Stimulated activated CD8-positive, alpha-beta memory T cell treated with anti-CD3 and anti-CD28 coated beads, Interleukin-7, amount 100 ng/mL, for 24 hours (primary cell): ENCODE data around the gene TXNDC11.
"Not testable (repeated sequence)": the region's sequence is repeated elsewhere in the genome, so short reads cannot be mapped to it uniquely, and the experiment has no call there.

Experiments
- DNase-seq: peaks from one replicate; pipeline ENCODE4 v3.0.0-alpha.2; 2020; ENCODE audit warnings: low read depth

TXNDC11 gene

GRCh38 chr16:11742536-11743307 is at the start of gene TXNDC11:
Gene TXNDC11 (minus strand): TSS chr16:11742857. CDS start chr16:11742730, 127 bp downstream.
- peak; percentile 99 for DNase-seq

DNA sequence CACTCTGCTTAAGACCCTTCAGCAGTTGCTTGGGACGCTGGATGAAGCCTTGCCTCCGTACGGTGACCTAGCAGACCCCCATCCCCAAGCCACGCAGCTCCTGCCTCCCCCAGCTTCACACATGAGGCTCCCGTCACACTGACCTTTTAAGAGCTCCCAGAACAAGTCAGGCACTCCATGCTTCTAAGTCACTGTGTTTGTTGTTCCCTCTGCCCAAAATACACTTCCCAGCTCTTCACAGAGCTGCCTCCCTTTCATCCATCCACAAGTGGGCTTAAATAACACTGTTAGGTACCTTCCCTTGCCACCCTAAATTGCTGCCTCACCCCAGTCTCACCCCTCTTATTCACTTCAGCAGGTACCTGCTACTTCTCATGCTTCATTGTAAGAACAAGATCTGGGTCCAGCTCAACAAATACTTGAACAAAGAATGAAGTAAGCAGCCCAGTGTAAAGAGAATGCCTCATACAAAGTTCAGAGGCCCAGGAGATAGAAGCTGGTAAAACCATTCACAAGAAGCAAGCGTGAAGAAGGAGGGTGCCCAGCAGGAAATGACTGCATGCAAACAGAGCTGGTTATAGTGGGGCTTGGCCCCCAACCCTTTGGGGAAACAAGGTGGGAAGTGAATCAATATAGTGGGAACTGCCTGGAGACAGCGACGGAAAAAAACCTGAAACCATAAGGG is 48.6 kb upstream of the TXNDC11 start:
- DNase-seq, result no peak

DNA sequence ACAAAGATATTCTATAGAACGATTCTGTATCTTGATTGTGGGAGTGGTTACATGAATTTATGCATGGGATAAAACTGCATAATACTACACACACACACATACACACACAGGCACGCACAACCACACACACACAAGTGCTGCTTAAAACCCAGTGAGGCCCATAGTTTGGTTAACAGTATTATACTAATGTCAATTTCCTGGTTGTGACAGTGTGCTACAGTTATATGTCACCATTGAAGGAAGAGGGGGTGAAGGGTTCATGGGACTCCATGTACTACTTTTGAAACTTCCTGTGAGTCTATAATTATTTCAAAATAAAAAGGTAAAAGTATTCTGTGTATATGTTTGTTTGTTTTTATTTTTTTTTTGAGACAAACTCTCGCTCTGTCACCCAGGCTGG is 46.3 kb upstream of the TXNDC11 start:
- DNase-seq, result no peak

- not testable (repeated sequence) for DNase-seq
Observed at GRCh38 chr16:11784980-11785599, 42.4 kb upstream of the TXNDC11 start.

- not testable (repeated sequence) for DNase-seq
Observed at GRCh38 chr16:11784381-11784780, 41.7 kb upstream of the TXNDC11 start.

- DNase-seq, result no peak
Observed at GRCh38 chr16:11784038-11784369, 41.3 kb upstream of the TXNDC11 start.

DNA sequence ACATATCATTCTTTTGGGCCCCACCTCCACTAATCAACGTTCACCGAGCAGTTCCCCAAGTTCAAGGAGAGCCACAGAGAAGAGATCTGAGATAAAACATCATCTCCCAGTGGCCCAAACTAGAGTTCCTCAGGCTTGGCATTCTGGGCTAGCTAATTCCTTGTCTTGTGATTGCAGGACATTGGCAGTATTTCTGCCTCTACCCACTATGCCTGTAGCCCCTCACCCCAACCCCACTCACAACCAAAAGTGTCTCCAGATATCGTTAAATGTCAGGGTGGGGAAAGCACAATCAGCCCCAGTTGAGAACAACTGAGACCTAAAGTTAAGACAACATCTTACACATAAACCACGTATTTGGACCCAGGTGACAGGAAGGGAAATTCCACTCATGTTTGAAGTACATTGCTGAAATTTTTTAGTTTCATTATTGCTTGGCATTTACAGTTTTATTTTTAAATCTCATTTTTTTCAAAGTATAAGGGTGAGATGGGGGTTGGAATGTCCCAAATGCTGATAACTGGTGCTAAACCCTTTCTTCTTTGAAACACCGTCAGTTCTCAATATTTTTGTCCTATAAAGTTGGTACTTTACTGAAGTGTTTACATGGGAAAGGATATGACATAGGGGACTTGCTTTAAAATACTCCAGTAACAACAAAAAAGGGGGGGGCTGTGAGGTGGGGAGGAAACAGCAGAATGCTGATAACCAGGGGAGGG is 40.8 kb upstream of the TXNDC11 start:
- no peak for DNase-seq

DNA sequence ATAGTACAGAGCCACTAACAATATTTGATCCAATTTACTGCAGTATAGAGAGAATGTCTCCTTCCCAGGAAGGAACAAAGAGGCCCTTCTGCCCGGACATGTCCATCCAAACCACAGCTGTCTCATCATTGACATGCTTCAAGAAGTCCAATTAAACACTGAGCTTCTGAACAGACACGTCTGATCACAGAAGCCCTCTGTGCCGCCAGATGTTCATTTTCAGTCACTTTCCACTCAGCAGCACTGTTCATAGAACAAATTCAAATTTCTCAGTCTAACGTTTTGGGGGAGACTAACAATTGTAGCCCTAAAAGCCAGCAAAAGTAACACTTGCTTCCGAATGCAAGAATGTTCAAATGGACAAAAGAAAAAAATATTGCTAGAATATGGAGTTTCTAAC is 39.1 kb upstream of the TXNDC11 start:
- DNase-seq, result no peak

GRCh38 chr16:11780991-11781680 is 38.5 kb upstream of the TXNDC11 start:
- DNase-seq, result no peak

DNA sequence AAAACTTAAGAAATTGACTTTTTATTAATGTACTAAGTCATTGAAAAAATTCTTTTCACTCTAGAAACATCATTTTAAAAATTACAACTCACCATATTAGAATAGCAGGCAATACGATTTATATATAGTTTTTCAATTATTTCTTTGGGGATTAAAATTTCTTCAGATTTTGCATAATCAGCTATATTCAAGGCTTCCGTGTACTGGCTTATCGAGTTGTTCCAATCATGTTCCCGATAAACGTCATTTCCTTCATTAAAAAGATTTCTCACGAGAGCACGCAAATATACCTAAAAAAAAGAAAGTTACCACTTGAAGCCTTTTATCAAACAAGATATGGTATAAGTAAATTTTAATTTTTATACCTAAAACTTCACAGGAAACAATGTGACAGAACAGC is 36.4 kb upstream of the TXNDC11 start:
- no peak for DNase-seq

GRCh38 chr16:11774065-11774626 is 31.5 kb upstream of the TXNDC11 start:
- no peak for DNase-seq

DNA sequence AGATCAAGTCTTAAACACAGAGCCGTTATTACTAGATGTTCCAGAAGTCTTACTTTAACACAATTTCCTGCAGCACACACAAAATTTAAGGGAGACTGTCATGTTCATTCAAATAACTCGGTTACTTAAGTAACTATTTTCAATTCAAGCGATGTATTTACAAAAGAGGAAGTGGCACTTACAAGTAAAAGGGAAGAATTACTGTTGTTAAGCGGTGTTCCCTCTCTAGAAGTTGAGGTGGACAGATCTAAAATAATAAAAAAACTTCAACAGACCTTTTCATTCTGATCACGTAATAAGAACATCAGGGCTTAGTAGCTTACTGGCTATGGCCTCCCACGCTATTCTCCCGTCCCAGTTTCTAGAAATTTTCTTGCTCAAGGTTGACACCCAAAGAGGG is 26.2 kb upstream of the TXNDC11 start:
- no peak for DNase-seq

- DNase-seq, result no peak
Observed at GRCh38 chr16:11762431-11762830, 19.8 kb upstream of the TXNDC11 start.

- DNase-seq, result no peak
Observed at GRCh38 chr16:11759997-11760396, 17.3 kb upstream of the TXNDC11 start.

DNA sequence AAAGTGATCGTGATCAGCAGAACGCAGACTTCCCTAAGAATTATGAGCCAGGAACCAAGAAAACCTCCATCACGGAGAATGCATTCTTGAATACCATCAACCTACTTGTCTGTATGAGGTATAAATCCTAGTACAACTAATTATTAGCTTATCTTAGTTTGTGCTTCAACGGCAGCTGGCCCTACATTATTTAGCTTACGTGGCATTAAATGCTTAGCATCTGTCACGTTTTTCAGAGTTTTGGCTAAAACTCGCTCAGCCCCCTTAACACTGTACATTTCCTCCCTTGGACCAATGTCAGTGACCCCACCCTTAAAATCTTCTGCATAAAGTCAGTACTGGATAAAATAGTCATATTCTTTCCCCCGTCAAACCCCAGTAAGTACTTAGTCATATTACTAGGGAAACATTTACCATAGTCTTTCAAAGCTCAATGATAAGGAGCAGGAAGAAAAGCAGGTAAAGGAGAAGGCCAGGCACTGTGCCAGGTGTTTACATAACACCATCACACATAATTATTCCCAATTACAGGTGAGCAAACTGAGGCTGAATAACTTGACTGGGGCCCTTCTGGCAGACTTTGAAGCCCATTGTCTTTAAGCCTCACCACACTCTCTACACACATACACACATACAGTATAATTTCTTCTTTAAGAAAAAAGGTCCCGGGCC is 16.6 kb upstream of the TXNDC11 start:
- DNase-seq, result no peak

GRCh38 chr16:11757671-11758545 is 15.3 kb upstream of the TXNDC11 start:
- no peak for DNase-seq

DNA sequence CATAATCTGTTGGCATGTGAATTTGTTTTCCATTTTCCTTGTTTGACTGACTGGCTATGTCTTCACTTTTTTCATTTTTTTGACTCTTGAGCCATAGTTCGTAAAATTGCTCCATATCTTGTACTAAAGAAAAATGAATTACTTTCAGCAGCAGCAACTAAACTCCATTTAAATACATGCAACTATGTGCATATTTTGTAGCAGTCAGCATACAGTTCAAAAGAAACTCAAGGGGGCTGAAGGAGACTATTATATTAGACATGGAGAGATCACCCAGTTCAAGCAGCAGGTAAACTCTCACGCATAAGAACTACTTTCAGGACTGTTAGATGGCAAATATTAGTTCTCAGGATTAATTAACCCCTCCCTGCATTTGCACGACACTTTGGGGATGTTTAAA is 13.6 kb upstream of the TXNDC11 start:
- no peak for DNase-seq

- DNase-seq, result no peak
Observed at GRCh38 chr16:11755022-11755760, 12.5 kb upstream of the TXNDC11 start.

DNA sequence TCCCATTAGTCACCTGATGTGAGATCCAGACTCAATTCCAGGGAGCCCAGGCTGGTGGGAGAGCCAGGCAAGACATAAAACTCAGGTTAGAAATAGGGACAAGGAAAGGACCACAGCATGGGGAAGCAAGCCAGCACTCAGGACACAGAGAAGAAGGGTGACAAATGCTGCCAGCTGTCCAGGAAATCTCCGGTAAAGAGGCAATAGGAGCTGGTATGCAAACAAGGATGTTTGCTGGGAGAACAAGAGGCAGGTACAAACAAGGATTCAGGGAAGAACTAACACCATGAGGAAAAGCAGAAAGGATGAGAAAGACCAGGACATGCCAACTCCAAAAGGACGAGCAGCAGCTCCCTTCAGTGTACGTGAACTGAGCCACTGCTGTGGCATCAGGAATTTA is 10.2 kb upstream of the TXNDC11 start:
- DNase-seq, result no peak
